ENCODE data around the gene CIDEB. TPM values are rescaled to one million over a fixed set of nuclear protein-coding genes. Genes with fewer than 3 reads are reported as not detected.

Gene CIDEB, protein sequence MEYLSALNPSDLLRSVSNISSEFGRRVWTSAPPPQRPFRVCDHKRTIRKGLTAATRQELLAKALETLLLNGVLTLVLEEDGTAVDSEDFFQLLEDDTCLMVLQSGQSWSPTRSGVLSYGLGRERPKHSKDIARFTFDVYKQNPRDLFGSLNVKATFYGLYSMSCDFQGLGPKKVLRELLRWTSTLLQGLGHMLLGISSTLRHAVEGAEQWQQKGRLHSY
- total RNA-seq (2022; extraction: Qiagen RNA extraction), result 0.12 to 0.32 TPM (median 0.14 TPM) in 4 of 5 replicates, not detected in the other

DNA sequence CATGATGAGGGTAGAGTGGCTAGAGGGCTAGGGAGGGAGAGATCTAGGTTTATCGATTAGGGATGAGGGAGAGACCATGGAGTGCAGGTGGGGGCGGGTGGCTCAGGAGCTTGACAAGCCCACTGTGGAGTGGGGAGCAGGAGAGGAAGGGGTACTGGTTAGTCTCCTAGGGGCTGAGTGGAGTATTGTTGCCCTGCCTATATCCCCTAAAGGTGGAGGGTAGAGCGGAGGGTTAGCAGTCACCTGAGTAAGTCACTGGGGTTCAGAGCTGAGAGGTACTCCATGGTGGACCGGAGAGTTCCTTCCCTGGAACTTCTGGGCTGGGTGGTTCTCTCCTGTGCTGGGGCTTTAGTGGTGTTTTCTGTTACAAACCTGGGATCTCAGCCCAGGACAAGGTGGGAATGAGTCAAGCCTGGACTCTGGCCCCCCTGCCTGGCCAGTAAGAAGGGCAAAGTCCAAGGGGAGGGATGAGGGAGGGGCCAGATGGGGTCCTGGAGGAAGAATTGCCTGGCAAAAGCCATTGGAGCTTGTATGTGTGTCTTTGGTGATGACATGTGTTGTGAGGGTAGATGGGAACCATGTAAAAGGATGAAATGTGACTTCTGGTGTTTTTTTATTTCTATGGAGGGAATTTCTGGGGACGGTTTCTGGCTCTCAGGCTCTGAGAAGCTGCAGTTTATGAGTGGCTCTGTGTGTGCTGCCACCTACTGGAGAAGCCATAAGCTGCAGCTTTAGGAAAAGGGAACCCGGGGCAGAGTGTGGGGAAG lies at the start of gene CIDEB:
Gene CIDEB, minus strand, starts transcription at position 403 of the 767 bp plus-strand sequence. Its CDS starts 119 bp downstream, at position 284.

DNA sequence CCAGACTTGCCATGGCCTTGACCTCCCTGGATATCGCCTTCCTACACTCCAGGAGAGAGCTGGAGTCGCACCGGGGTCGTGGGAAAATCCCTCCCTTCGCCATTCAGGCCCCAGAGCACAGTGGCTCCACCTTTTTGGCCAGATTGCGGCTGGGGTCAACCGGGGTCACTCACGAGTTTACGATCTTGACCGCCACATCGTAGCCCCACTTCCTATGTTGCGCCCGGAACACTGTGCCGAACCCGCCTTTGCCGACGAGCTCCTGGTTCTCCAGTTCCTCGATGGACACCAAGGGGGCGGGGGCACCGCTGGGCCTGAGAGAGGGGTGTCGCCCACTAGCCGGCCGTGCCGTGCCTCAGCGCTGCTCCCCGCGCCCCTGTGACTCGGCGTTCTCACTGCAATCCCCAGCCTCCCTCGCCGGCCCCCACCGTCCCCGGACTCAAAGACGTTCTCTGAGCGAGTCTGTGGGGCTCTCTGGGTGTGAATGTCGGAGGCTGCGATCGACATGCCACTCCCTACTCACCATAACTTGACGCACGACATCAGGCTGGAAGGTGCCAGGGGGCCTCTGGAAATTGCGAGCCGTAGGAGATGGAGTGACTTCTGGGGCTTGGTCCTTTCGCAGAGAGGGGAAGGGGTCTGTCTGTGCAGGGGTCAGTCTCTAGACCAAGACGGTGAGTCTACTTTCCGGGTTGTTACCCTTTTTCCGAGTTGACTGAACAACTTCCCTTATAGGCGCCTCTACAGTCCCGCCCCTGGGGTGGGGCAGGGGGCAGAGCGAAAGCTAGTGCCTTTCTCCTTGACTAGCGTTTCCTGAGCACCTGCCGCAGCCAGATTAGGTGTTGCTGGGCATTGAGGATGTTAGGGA lies 31.7 kb upstream of the CIDEB start, which contains the start of gene RIPK3:
Gene RIPK3, minus strand, starts transcription at position 708 of the 868 bp plus-strand sequence. Its CDS starts 165 bp downstream, at position 543.

DNA sequence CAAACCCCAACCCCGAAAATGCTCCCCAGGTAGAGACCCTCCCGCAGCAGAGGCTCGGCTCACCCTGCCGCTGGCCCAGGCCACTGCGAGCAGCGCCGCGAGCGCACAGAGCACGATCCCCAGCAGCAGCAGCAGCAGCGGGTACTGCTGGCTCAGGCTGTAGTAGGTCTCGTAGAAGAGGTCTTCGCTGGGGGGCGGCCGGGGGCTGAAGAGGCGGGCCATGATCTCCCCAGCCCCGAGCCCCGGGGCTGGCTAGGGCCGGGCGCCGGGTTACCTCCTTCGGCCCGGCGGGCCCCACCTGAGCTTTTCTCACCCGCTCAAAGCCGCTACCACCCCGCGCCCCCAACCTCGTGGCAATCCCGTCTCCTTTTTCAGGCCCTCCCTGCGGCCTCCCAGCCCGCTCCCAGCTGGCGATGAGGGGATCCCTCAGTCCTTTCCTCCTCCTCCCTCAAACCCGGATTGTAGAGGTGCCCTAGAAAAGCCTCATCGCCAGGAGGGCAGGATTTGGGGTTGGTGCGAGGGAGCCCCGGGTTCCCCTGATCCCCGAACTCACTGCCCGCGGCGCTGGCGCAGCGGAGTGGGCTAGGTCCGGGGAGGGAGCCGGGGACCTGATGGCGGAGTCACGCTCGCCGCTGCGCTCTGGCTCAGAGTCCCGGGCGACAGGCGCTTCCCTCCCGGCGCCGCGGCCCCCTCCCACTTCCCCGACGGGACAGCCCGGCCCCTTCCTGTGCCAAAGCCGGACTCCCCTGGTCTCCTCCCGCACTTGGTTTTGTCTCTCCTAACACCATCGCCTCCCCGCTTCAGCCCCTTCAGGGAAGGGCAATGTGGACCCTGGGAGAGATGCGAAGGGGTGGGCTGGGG lies 26.9 kb upstream of the CIDEB start, which contains the start of gene ADCY4:
Gene ADCY4, minus strand, starts transcription at position 641 of the 861 bp plus-strand sequence. Its CDS starts 419 bp downstream, at position 222.

DNA sequence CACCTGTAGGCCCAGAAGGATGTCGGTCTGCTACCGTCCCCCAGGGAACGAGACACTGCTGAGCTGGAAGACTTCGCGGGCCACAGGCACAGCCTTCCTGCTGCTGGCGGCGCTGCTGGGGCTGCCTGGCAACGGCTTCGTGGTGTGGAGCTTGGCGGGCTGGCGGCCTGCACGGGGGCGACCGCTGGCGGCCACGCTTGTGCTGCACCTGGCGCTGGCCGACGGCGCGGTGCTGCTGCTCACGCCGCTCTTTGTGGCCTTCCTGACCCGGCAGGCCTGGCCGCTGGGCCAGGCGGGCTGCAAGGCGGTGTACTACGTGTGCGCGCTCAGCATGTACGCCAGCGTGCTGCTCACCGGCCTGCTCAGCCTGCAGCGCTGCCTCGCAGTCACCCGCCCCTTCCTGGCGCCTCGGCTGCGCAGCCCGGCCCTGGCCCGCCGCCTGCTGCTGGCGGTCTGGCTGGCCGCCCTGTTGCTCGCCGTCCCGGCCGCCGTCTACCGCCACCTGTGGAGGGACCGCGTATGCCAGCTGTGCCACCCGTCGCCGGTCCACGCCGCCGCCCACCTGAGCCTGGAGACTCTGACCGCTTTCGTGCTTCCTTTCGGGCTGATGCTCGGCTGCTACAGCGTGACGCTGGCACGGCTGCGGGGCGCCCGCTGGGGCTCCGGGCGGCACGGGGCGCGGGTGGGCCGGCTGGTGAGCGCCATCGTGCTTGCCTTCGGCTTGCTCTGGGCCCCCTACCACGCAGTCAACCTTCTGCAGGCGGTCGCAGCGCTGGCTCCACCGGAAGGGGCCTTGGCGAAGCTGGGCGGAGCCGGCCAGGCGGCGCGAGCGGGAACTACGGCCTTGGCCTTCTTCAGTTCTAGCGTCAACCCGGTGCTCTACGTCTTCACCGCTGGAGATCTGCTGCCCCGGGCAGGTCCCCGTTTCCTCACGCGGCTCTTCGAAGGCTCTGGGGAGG lies 3.1 kb upstream of the CIDEB start, which contains the start of gene LTB4R:
Gene LTB4R, plus strand, starts transcription at position 857 of the 959 bp plus-strand sequence. CDS start 4,150 bp downstream, outside the sequence.

DNA sequence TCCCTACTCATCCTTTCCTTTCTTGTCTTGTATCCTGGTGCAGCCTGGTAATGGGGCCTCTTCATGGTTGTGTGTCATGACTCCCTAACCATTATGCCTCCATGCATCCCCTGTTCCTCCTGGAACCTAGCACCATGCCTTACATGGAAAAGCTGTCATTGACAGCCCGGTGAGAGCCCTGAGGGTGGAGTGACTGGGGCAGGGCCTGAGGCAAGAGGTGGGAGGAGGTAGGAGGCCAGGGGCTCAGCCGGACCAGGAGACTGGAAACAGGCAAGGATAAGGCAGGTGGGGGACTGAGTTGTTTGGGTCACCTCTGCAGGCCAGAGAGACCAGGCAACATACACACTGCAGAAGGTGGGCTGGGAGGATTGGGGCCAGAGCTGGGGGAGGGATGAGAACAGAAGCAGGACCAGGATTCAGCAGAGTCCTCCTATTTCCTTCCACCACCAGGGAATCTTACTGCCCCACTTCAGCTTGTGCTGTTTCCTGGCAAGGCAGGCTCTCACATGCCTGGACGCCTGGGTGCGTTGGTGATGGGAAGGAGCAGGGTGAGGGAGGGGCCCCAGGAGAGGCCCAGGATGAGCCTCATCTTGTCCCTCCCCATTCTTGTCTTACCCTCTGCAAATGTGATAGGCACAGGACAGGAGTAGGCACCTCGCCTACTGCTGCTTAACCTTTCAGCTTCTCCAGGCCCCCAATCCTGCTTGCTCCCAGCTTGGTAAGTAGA lies 1.9 kb upstream of the CIDEB start, which contains the start of gene LTB4R2:
Gene LTB4R2, plus strand, starts transcription at position 603 of the 727 bp plus-strand sequence. CDS start 525 bp downstream, outside the sequence.

DNA sequence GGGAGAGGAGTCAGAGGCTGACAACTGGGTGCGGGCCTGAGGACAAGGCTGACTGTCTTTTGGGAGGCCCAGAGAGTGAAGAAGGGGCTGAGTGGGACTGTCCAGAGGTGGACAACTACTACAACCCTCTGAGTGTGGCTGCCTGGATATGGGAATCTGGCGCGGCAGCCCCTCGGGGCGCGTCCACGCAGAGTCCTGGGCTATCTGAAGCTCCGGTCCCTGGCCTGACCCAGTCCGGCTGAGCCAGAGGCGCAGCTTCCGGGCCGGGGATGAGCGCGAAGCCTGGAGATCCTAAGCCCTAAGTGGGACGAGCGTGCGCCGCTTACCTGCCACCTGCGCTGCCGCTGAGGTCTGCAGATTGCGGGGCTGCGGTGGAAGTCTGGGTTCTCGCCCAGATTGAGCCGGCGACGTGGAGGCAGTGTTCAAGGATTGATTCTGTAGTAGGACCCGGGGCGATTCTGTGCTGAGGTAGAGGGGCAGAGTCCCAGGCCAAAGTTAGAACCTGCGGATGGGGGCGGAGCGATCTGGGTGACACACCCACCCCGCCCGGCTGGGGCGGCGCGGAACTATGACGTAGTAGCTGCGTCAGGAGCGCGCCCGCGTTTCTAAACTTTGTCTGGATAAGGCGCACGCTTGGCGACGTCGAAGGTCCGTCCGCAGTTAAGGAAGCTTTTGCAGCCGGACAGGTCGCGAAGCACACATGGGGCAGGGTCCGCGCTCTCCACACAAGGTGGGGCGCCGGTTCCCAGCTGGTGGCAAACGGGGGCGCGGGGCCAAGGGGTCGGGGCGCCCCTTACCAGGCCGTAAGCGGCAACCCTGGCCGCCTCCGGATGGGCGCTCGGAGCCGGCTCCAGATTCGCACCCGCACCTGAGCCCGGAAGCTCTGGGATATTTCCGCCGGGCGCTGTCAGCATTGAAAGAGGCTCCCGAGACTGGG lies 8.3 kb downstream of the CIDEB start, which contains the start of the genes DHRS1 and NOP9:
Gene DHRS1, minus strand, starts transcription at position 526 of the 937 bp plus-strand sequence. CDS start 674 bp downstream, outside the sequence.
Gene NOP9, plus strand, starts transcription at position 596 of the 937 bp plus-strand sequence. Its CDS starts 105 bp downstream, at position 701.

DNA sequence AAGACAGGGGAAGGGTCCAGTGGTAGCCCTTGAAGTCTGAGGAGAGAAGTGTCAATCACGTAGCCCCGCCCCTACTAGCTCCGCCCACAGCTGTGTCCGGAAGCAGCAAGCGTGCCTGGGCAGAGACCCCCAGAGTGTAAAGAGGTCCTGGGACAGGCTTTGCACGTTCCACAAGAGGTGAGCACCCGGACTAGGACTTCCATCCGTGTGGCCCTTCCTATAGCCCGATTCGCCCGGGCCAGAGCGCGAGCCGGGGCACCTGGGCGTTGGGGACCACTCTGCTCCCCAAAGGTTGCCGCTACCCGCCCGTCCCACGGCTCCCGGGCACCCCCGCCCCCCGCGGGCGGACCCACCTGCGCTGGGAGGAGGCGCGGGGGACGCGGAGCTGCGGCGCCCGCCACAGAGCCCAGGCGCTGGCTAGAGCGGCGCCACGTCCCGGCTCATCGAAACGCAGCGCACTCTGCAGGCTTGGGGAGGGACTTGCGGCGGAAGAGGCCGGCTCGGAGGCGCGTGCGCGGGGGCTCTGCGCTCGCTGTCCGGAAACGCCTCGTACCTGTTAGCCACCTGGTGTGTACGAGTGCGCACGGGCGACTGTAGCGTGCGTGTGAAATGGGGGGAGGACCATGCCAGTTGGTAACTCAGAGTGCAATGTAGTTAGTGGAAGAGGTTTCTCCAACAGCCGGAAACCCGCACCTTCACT lies 36.5 kb downstream of the CIDEB start, which contains the start of gene RABGGTA:
Gene RABGGTA, minus strand, starts transcription at position 464 of the 700 bp plus-strand sequence. CDS start 482 bp downstream, outside the sequence.

DNA sequence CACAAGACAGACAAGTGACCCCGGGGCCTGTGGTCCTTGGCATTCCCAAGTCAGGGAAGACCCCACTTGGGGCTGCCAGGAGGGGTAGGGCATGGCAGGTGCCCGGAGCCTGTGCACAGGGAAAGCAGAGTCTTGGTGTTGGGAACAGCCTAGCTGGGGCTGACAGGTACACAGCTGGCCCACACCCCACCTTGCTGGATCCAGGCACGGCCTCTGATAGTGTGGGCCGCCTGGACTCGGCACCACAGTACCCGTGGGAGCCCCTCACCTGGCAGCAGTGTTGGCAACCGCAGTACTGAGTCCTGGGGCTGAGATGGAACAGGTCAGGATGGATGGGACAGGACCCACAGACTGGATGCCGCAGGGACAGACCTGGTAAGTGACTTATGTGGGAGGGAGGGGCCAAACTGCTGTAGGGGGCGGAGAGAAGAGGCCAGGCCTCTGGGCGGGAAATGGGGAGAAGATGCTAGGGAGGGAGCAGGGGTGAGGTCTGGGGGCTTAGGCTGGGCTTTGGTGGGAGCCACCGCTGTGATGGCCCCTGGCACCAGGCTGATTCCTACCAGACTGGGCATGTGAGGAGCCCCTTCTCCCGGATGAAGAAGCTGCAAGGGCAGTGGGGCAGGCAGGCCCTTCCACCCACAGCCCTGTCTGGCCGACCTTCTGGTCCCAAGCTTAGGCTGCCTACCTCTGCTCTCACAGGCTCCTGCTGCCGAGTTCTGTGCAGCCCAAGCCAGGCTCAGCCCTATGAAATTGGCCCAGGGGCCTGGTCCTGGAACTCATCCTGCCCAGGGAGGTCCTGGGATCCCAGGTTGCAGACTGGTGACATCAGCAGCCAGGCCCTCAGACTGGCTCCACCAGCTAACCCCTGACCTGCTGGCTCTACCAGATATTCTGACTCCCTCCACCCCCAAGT lies 44.7 kb downstream of the CIDEB start, which contains the start of gene TGM1:
Gene TGM1, minus strand, starts transcription at position 357 of the 913 bp plus-strand sequence. CDS start 825 bp downstream, outside the sequence.

Other genes with a start within 250 kb of the CIDEB start
- 0.06 to 0.34 TPM (median 0.13 TPM) in 5 replicates for gene CPNE6, start 236.4 kb downstream of the CIDEB start, total RNA-seq (2022; extraction: Qiagen RNA extraction)
- gene PCK2, start 213.7 kb downstream of the CIDEB start, total RNA-seq (2022; extraction: Qiagen RNA extraction), result 15.7 to 23.6 TPM (median 21.3 TPM) in 5 replicates
- 21.0 to 23.9 TPM (median 22.6 TPM) in 5 replicates for gene DCAF11, start 193.2 kb downstream of the CIDEB start, total RNA-seq (2022; extraction: Qiagen RNA extraction)
- 0.60 to 1.2 TPM (median 0.86 TPM) in 5 replicates for gene NRL, start 193.0 kb downstream of the CIDEB start, total RNA-seq (2022; extraction: Qiagen RNA extraction)
- gene FITM1, start 177.3 kb downstream of the CIDEB start, total RNA-seq (2022; extraction: Qiagen RNA extraction), result 0.09 to 0.16 TPM (median 0.14 TPM) in 3 of 5 replicates, not detected in the others
- gene PSME1, start 171.8 kb downstream of the CIDEB start, total RNA-seq (2022; extraction: Qiagen RNA extraction), result 138 to 176 TPM (median 145 TPM) in 5 replicates
- gene EMC9, start 166.4 kb downstream of the CIDEB start, total RNA-seq (2022; extraction: Qiagen RNA extraction), result 47.5 to 52.9 TPM (median 49.0 TPM) in 5 replicates
- gene PSME2, start 161.4 kb downstream of the CIDEB start, total RNA-seq (2022; extraction: Qiagen RNA extraction), result 137 to 183 TPM (median 150 TPM) in 5 replicates
- 22.5 to 40.0 TPM (median 36.1 TPM) in 5 replicates for gene RNF31, start 160.5 kb downstream of the CIDEB start, total RNA-seq (2022; extraction: Qiagen RNA extraction)
- 15.8 to 20.8 TPM (median 16.9 TPM) in 5 replicates for gene IRF9, start 146.7 kb downstream of the CIDEB start, total RNA-seq (2022; extraction: Qiagen RNA extraction)
- gene REC8, start 135.9 kb downstream of the CIDEB start, total RNA-seq (2022; extraction: Qiagen RNA extraction), result 2.7 to 6.1 TPM (median 3.4 TPM) in 5 replicates
- 68.8 to 105 TPM (median 97.4 TPM) in 5 replicates for gene IPO4, start 119.2 kb downstream of the CIDEB start, total RNA-seq (2022; extraction: Qiagen RNA extraction)
- 58.4 to 67.4 TPM (median 65.1 TPM) in 5 replicates for gene TM9SF1, start 112.5 kb downstream of the CIDEB start, total RNA-seq (2022; extraction: Qiagen RNA extraction)
- gene TSSK4, start 102.3 kb downstream of the CIDEB start, total RNA-seq (2022; extraction: Qiagen RNA extraction), result not detected in 5 replicates
- gene CHMP4A, start 94.5 kb downstream of the CIDEB start, total RNA-seq (2022; extraction: Qiagen RNA extraction), result 81.0 to 115 TPM (median 82.9 TPM) in 5 replicates
- 23.3 to 28.2 TPM (median 26.8 TPM) in 5 replicates for gene MDP1, start 91.9 kb downstream of the CIDEB start, total RNA-seq (2022; extraction: Qiagen RNA extraction)
- gene NEDD8, start 75.6 kb downstream of the CIDEB start, total RNA-seq (2022; extraction: Qiagen RNA extraction), result 414 to 527 TPM (median 420 TPM) in 5 replicates
- gene GMPR2, start 75.0 kb downstream of the CIDEB start, total RNA-seq (2022; extraction: Qiagen RNA extraction), result 52.0 to 70.3 TPM (median 55.1 TPM) in 5 replicates
- 30.5 to 38.0 TPM (median 34.9 TPM) in 5 replicates for gene TINF2, start 65.4 kb downstream of the CIDEB start, total RNA-seq (2022; extraction: Qiagen RNA extraction)
- 0.82 to 1.4 TPM (median 1.1 TPM) in 5 replicates for gene TGM1, start 44.8 kb downstream of the CIDEB start, total RNA-seq (2022; extraction: Qiagen RNA extraction)
- gene RABGGTA, start 36.4 kb downstream of the CIDEB start, total RNA-seq (2022; extraction: Qiagen RNA extraction), result 13.5 to 15.8 TPM (median 14.7 TPM) in 5 replicates
- 9.3 to 12.6 TPM (median 11.1 TPM) in 5 replicates for gene DHRS1, start 8.2 kb downstream of the CIDEB start, total RNA-seq (2022; extraction: Qiagen RNA extraction)
- 12.5 to 17.2 TPM (median 17.2 TPM) in 5 replicates for gene NOP9, start 8.1 kb downstream of the CIDEB start, total RNA-seq (2022; extraction: Qiagen RNA extraction)
- 1.3 to 5.0 TPM (median 3.6 TPM) in 5 replicates for gene LTB4R2, start 2.2 kb upstream of the CIDEB start, total RNA-seq (2022; extraction: Qiagen RNA extraction)
- gene LTB4R, start 3.5 kb upstream of the CIDEB start, total RNA-seq (2022; extraction: Qiagen RNA extraction), result 2.7 to 6.5 TPM (median 4.3 TPM) in 5 replicates
- gene ADCY4, start 27.1 kb upstream of the CIDEB start, total RNA-seq (2022; extraction: Qiagen RNA extraction), result 0.08 TPM in 1 of 5 replicates, not detected in the others
- gene RIPK3, start 32.0 kb upstream of the CIDEB start, total RNA-seq (2022; extraction: Qiagen RNA extraction), result 0.09 TPM in 1 of 5 replicates, not detected in the others
- gene NFATC4, start 60.2 kb upstream of the CIDEB start, total RNA-seq (2022; extraction: Qiagen RNA extraction), result 0.09 to 0.28 TPM (median 0.15 TPM) in 5 replicates
- 0.30 to 0.58 TPM (median 0.49 TPM) in 5 replicates for gene NYNRIN, start 91.0 kb upstream of the CIDEB start, total RNA-seq (2022; extraction: Qiagen RNA extraction)
- gene CBLN3, start 121.7 kb upstream of the CIDEB start, total RNA-seq (2022; extraction: Qiagen RNA extraction), result 0.84 to 1.3 TPM (median 1.0 TPM) in 5 replicates
- gene KHNYN, start 122.0 kb upstream of the CIDEB start, total RNA-seq (2022; extraction: Qiagen RNA extraction), result 21.0 to 29.0 TPM (median 26.8 TPM) in 5 replicates
- gene SDR39U1, start 134.8 kb upstream of the CIDEB start, total RNA-seq (2022; extraction: Qiagen RNA extraction), result 37.6 to 50.9 TPM (median 44.9 TPM) in 5 replicates
- not detected in 5 replicates for gene CMA1, start 200.3 kb upstream of the CIDEB start, total RNA-seq (2022; extraction: Qiagen RNA extraction)

Data from A549 treated with dexamethasone at 1 μM for 4 hours (cell line).